Effector memory CD8-positive, alpha-beta T cell (primary cell): ENCODE data around the gene PRKCE.

Source experiments
- ATAC-seq: fragments of 150-1000 bp; cut with Tn5 transposase; replicated peaks from 2 replicates; pipeline ENCODE4 v1.10.0; 2021; ENCODE audit warnings: mild to moderate bottlenecking, moderate library complexity
- DNase-seq, 3 experiments: peaks; one replicate each; pipeline ENCODE4 v3.0.0; 2021
- H3K27ac Mint-ChIP-seq, 2 donors: one replicate each; pipeline ENCODE4 v1.8.0; 2022; ENCODE audit warnings: mild to moderate bottlenecking in 2 of 2, mixed read lengths in 2 of 2, moderate library complexity in 2 of 2
- H3K27me3 Mint-ChIP-seq, 2 donors: one replicate each; pipeline ENCODE4 v1.8.0; 2022; ENCODE audit warnings: mixed read lengths in 2 of 2
- H3K36me3 Mint-ChIP-seq: one replicate; pipeline ENCODE4 v1.8.0; 2022; ENCODE audit warnings: mild to moderate bottlenecking, moderate library complexity, mixed read lengths; ENCODE audit not compliant: insufficient read depth
- H3K4me1 Mint-ChIP-seq, 2 donors: one replicate each; pipeline ENCODE4 v1.8.0; 2022; ENCODE audit warnings: low read depth in 2 of 2, mixed read lengths in 2 of 2
- H3K4me3 Mint-ChIP-seq, 2 donors: one replicate each; pipeline ENCODE4 v1.8.0; 2022; ENCODE audit warnings: mild to moderate bottlenecking in 2 of 2, mixed read lengths in 2 of 2, moderate library complexity in 2 of 2
- H3K9me3 Mint-ChIP-seq, 2 donors: one replicate each; pipeline ENCODE4 v1.8.0; 2022; ENCODE audit warnings: mixed read lengths in 2 of 2

Gene PRKCE

GRCh38 chr2:46188041-46188716 is 536.7 kb downstream of the PRKCE start:
- H3K9me3 Mint-ChIP-seq: no peaks in the 10 kb centered on the region
- H3K27me3 Mint-ChIP-seq: no peaks in the 10 kb centered on the region
- no peaks in the 10 kb centered on the region for H3K36me3 Mint-ChIP-seq
- H3K27ac Mint-ChIP-seq: no peak overlapping the region
- peaks cover 6 to 8% of the 10 kb centered on the region in 2 donors for H3K4me1 Mint-ChIP-seq
- DNase-seq (no peak), ATAC-seq (no peak)
- peak overlapping the region in 1 of 2 donors; percentile 56 for H3K4me3 Mint-ChIP-seq

GRCh38 chr2:46193356-46193755 is 541.9 kb downstream of the PRKCE start:
- no peak for DNase-seq
- H3K36me3 Mint-ChIP-seq: no peaks in the 10 kb centered on the region
- no peak overlapping the region for H3K27ac Mint-ChIP-seq
- H3K4me3 Mint-ChIP-seq: no peak overlapping the region
- H3K9me3 Mint-ChIP-seq: no peaks in the 10 kb centered on the region
- H3K4me1 Mint-ChIP-seq: peaks cover 4 to 5% of the 10 kb centered on the region in 2 donors
- ATAC-seq: no peak
- H3K27me3 Mint-ChIP-seq: no peaks in the 10 kb centered on the region

GRCh38 chr2:46193855-46194254 is 542.4 kb downstream of the PRKCE start:
- Mint-ChIP-seq H3K4me1 (peaks cover 4% of the 10 kb centered on the region in 2 donors), H3K4me3 (no peak overlapping the region), H3K36me3 (no peaks in the 10 kb centered on the region), H3K27ac (no peak overlapping the region), H3K27me3 (no peaks in the 10 kb centered on the region), H3K9me3 (no peaks in the 10 kb centered on the region)
- ATAC-seq (no peak), DNase-seq (no peak)

GRCh38 chr2:46194856-46195255 is 543.4 kb downstream of the PRKCE start:
- no peak overlapping the region for H3K4me3 Mint-ChIP-seq
- H3K36me3 Mint-ChIP-seq: no peaks in the 10 kb centered on the region
- no peak overlapping the region for H3K27ac Mint-ChIP-seq
- peaks cover 4 to 6% of the 10 kb centered on the region in 2 donors for H3K4me1 Mint-ChIP-seq
- no peak for ATAC-seq
- no peaks in the 10 kb centered on the region for H3K9me3 Mint-ChIP-seq
- H3K27me3 Mint-ChIP-seq: no peaks in the 10 kb centered on the region
- DNase-seq: no peak

GRCh38 chr2:46195819-46196218 is 544.3 kb downstream of the PRKCE start:
- Mint-ChIP-seq H3K4me3 (no peak overlapping the region), H3K27me3 (no peaks in the 10 kb centered on the region), H3K9me3 (no peaks in the 10 kb centered on the region), H3K4me1 (peaks cover 4 to 15% of the 10 kb centered on the region in 2 donors), H3K36me3 (peaks cover 2% of the 10 kb centered on the region), H3K27ac (no peak overlapping the region)
- DNase-seq (no peak), ATAC-seq (no peak)

GRCh38 chr2:46196871-46197462 is 545.5 kb downstream of the PRKCE start:
- no peaks in the 10 kb centered on the region for H3K9me3 Mint-ChIP-seq
- H3K27ac Mint-ChIP-seq: peak overlapping the region in 1 of 2 donors; percentile 11
- H3K4me3 Mint-ChIP-seq: no peak overlapping the region
- no peak for DNase-seq
- H3K27me3 Mint-ChIP-seq: no peaks in the 10 kb centered on the region
- H3K36me3 Mint-ChIP-seq: peaks cover 2% of the 10 kb centered on the region
- ATAC-seq: no peak
- peaks cover 11 to 25% of the 10 kb centered on the region in 2 donors for H3K4me1 Mint-ChIP-seq

- peaks cover 2% of the 10 kb centered on the region for H3K36me3 Mint-ChIP-seq
- no peak overlapping the region for H3K4me3 Mint-ChIP-seq
- H3K9me3 Mint-ChIP-seq: no peaks in the 10 kb centered on the region
- peak overlapping the region in 1 of 2 donors; percentile 11 for H3K27ac Mint-ChIP-seq
- no peaks in the 10 kb centered on the region for H3K27me3 Mint-ChIP-seq
- H3K4me1 Mint-ChIP-seq: peaks cover 12 to 25% of the 10 kb centered on the region in 2 donors
- no peak for DNase-seq
- no peak for ATAC-seq
Measured at GRCh38 chr2:46197672-46198071, 546.2 kb downstream of the PRKCE start.

- no peak for ATAC-seq
- H3K4me3 Mint-ChIP-seq: no peak overlapping the region
- H3K27me3 Mint-ChIP-seq: no peaks in the 10 kb centered on the region
- peaks cover 18 to 32% of the 10 kb centered on the region in 2 donors for H3K4me1 Mint-ChIP-seq
- no peaks in the 10 kb centered on the region for H3K9me3 Mint-ChIP-seq
- H3K36me3 Mint-ChIP-seq: peaks cover 2% of the 10 kb centered on the region
- no peak overlapping the region for H3K27ac Mint-ChIP-seq
- no peak for DNase-seq
Measured at GRCh38 chr2:46198164-46198883, 546.8 kb downstream of the PRKCE start.

- Mint-ChIP-seq H3K9me3 (no peaks in the 10 kb centered on the region), H3K27ac (no peak overlapping the region), H3K4me3 (no peak overlapping the region), H3K27me3 (no peaks in the 10 kb centered on the region), H3K4me1 (peaks cover 21 to 36% of the 10 kb centered on the region in 2 donors), H3K36me3 (peaks cover 2% of the 10 kb centered on the region)
- DNase-seq (no peak), ATAC-seq (no peak)
Measured at GRCh38 chr2:46198966-46199365, 547.5 kb downstream of the PRKCE start.

- Mint-ChIP-seq H3K9me3 (no peaks in the 10 kb centered on the region), H3K4me3 (no peak overlapping the region), H3K27ac (peak overlapping the region; percentile 10 to 60), H3K27me3 (no peaks in the 10 kb centered on the region), H3K36me3 (peaks cover 2% of the 10 kb centered on the region), H3K4me1 (peaks cover 22 to 36% of the 10 kb centered on the region in 2 donors)
- ATAC-seq: peak; percentile 26
- no peak for DNase-seq
Measured at GRCh38 chr2:46200100-46200690, 548.7 kb downstream of the PRKCE start.

- ATAC-seq (no peak), DNase-seq (no peak)
- Mint-ChIP-seq H3K27me3 (no peaks in the 10 kb centered on the region), H3K4me1 (peaks cover 22 to 36% of the 10 kb centered on the region in 2 donors), H3K36me3 (peaks cover 2% of the 10 kb centered on the region), H3K9me3 (no peaks in the 10 kb centered on the region), H3K27ac (peak overlapping the region; percentile 10 to 60), H3K4me3 (no peak overlapping the region)
Measured at GRCh38 chr2:46200861-46201605, 549.6 kb downstream of the PRKCE start.

- DNase-seq (no peak), ATAC-seq (no peak)
- peaks cover 19 to 33% of the 10 kb centered on the region in 2 donors for H3K4me1 Mint-ChIP-seq
- H3K4me3 Mint-ChIP-seq: no peak overlapping the region
- no peaks in the 10 kb centered on the region for H3K9me3 Mint-ChIP-seq
- H3K27me3 Mint-ChIP-seq: no peaks in the 10 kb centered on the region
- peaks cover 2% of the 10 kb centered on the region for H3K36me3 Mint-ChIP-seq
- no peak overlapping the region for H3K27ac Mint-ChIP-seq
Measured at GRCh38 chr2:46202453-46202852, 551.0 kb downstream of the PRKCE start.

GRCh38 chr2:46202987-46203386 is 551.5 kb downstream of the PRKCE start:
- Mint-ChIP-seq H3K36me3 (peaks cover 2% of the 10 kb centered on the region), H3K27me3 (no peaks in the 10 kb centered on the region), H3K27ac (no peak overlapping the region), H3K9me3 (no peaks in the 10 kb centered on the region), H3K4me3 (peak overlapping the region in 1 of 2 donors; percentile 0), H3K4me1 (peaks cover 18 to 32% of the 10 kb centered on the region in 2 donors)
- peak; percentile 44 for ATAC-seq
- DNase-seq: no peak
